Stimulated activated CD8-positive, alpha-beta memory T cell treated with anti-CD3 and anti-CD28 coated beads, Interleukin-2, amount 100 ng/mL, for 48 hours (primary cell): Measurements from ENCODE around the gene PIAS4.
A peak's percentile ranks its signal among the peaks of the same experiment; 100 is the strongest.
"Not testable (repeated sequence)": the region's sequence is repeated elsewhere in the genome, so short reads cannot be mapped to it uniquely, and the experiment has no call there.

Source experiments
- DNase-seq, 2 donors: peaks; one replicate each; pipeline ENCODE4 v3.0.0-alpha.2; 2020; ENCODE audit warnings: low read depth in 2 of 2

The PIAS4 gene

GRCh38 chr19:4007021-4007835, at the start of gene PIAS4:
Gene PIAS4 (plus strand): TSS chr19:4007736. CDS start chr19:4007761, 25 bp downstream.
- peak; percentile 86 to 97 for DNase-seq

- DNase-seq, result no peak
These were observed 48.4 kb upstream of the PIAS4 start for GRCh38 chr19:3958836-3959765.

DNA sequence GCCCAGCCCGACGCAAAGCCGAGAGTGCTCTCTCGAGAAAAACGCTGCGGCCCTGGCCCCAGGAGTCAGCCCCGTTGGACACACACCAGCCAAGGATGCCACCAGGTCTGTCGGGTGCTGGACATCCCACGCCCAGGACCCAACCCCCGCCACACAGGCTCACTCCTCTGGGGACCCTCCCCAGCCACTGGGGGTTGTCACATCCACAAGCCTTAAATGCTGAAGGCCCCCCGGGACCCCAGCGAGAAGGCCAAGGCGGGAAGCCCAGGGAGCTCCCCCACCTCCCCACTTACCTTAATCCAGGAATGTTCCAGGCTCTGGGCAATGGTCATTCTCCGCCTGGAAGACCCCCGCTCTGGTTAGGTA, 47.8 kb upstream of the PIAS4 start:
- no peak for DNase-seq

DNA sequence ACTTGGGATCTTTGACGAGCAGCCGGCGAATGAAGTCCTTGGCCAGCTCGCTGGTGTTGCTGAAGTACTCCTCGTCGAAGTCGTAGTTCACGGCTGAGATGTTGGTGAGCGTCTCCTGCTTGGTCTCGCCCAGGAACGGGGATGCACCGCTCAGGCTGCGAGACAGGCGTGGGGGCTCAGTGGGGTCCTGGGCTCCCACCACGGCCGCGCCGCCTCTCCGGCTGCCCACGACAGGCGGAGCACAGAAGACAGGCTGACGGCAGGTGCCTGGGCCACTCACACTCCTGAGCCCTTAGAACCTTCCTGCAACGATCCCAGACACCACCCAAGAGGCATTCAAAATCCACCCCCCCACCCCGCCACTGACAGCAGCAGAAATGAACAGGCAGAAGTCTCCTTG, 46.5 kb upstream of the PIAS4 start:
- no peak for DNase-seq

GRCh38 chr19:3963458-3964255, 43.9 kb upstream of the PIAS4 start:
- DNase-seq, result no peak

DNA sequence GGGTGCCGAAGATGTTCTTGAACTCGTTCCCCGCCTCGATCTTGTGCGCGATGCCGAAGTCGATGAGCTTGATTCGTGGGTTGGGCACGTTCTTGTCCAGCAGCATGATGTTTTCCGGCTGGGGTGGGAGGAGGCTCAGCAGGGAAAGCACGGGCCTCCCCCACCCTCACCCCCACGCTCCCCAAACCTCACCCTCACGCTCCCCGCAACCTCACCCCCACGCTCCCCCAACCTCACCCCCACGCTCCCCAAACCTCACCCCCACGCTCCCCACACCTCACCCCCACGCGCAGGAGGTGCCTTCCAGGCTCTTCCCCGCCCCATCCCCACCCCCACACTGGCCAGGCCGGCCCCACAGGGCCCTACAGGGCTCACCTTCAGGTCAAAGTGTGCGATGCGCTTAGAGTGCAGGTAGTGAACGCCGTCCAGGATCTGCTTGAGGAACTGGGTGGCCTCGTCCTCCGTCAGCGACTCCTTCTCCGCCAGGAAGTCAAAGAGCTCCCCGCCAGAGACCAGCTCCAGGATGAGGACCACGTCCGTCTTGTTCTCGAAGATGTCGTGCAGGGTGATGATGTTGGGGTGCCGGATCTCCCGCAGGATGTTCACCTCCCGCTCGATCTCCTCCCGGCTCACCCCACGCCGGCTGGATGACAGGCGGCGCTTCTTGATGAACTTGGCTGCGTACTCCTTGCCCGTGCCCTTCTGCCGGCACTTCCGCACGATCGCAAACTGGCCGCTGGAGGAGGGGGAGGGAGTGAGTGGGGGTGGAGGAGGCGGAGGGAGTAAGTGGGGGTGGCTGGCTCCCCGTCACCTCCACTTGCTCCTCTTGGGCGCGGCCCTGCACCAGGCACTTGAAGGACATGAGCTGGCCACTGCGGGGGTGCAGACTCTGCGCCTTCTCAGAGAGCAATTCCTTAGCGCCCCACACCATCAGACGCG, 43.0 kb upstream of the PIAS4 start:
- no peak for DNase-seq

DNA sequence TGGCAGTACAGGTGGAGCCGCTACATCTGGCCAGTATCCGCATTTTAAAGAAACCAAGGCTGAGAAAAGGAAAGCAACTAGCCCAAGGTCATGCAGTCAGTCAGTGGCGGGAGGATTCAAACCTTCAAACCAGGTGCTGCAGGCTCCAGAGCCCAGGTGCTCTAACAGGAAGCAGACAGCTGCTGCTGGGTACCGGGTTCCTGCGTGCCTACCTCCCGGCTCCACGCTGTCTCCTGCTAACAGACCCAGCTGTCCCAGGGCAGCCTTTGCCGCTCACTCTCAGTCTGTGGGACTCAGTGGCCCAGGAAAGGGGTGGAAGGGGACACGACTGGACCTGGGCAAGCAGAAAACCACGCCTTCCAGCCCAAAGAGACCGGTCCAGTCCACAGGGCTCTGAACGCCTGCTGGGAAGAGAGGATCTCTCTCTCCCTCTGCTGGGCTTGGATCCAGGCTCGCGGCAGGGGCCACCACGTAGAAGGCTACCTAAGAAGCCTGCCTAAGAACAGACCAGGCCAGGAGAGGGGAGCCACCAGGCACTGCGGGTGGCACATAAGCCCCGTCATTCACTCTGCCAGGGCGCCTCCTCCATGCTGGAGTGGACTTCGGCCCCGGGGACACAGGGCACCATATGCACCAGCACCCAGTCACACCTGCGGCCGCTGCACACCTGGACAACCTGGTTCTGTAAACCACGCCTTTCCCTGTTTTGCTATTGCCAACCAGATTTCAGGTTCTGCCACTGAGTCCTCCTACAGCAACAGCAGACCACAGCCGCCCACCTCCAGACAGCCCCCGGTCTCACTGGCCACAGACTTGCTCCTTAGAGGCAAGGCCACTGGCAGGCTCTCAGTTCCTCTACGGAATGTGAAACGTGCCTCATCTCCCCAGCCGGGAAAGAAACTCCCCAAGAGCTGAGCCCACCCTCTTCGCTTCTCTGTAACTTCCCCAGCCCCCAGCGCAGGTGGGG, 41.2 kb upstream of the PIAS4 start:
- DNase-seq, result no peak

GRCh38 chr19:3967983-3968382, 39.6 kb upstream of the PIAS4 start:
- DNase-seq, result not testable (repeated sequence)

- DNase-seq, result no peak
These were observed 38.7 kb upstream of the PIAS4 start for GRCh38 chr19:3968556-3969434.

DNA sequence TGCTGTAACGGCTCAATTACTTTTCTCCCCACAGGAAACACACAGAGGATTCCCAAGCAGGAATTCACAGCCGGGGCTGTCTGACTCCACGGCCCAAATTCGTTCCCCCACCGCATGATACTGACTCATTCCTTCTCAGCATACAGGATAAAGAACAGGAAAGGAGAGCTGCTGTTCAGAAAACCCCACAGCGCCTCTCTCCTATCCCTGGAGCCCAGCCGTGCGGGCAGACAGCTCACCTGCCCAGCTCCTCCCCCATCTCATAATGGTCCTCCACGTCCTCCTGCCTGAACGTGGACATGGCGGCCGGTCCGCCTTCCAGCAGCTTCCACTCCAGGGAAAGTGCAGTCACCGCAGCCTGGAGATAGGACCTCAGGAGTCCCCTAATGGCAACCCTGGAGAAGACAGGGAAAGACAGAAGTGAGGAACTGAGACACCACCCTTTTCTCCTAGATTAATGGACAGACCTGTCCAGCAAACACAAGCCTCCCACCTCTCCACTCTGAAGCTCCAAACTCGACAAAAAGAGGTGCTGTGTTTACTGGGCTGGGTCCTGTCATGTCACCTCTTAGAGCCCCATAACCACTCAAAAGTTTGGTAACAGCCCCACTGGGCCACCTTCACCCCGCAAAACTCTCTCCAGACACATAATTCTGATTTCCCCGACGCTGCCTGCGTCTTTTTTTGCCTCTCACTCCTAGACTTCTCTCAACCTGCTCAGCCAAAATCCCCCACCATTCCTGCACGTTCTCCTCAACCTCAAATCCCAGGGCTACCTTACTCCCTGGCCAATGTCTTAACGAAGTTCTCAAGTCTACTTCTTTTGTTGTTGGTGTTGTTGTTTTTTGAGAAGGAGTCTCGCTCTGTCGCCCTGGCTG, 37.9 kb upstream of the PIAS4 start:
- no peak for DNase-seq

DNA sequence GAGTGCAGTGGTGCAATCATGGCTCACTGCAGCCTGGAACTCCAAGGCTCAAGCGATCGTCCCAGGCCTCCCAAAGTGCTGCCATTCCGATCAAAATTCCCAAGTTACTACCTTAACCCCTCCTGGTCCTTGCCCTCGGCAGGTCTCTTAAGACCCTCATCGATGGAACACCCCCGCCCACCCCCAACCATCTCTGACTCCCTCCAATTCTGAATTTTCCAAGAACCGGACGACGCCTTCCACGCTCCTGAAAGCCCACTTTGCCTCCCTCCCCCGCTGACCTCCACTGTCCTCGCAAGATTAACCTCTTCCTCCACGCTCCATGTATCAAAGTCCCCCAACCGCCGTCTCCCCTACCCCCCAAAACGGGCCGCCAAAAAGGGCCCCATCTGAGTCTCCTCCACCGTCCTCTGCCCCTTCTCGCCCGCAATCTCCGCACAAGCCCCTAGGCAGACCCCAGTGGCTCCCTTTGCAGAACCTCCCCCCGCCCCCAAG, 37.2 kb upstream of the PIAS4 start:
- no peak for DNase-seq

DNA sequence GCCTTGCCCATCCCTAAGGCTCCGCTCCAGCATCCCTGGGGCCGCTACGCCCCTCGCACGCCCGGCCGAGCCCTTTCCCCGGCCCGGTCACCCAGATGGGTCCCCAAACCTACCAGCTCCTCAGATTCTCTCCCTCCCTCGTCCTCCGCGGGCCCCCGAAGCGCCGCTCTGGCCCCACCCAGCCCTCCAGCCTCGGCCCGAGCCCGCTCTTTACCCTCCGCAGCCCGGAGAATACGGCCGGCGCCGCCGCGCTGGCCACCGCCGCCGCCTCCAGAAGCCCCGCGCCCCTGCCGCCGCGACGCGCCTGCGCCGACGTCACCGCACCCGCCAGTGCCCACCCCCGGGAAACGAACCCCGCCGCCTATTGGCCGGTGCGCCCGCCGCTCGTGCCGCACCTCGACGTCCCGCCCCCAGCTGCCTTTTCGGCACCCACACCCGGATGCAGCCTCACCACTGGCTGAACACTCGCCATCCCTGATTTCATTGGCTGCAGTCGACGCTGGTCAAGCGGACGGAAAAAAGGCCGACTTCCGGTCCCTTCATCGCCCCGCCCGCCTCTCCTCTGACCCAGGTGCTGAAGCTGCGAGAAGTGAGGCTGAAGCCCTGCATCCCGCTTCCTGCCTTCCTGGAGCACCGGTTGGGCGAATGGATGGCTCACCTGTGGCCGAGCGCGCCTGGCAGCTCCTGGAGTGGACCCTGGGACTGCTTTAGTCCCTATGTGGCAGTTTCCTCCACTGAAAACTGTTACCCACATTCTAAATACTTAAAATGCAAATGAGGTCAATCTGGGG, 36.5 kb upstream of the PIAS4 start, which contains the start of gene DAPK3:
Gene DAPK3 (minus strand): TSS at position 292 of the 791 bp plus-strand sequence. CDS start 1,364 bp downstream, outside the sequence.
- peak; percentile 93 to 96 for DNase-seq

- no peak for DNase-seq
These were observed 32.4 kb upstream of the PIAS4 start for GRCh38 chr19:3975144-3975543.

DNA sequence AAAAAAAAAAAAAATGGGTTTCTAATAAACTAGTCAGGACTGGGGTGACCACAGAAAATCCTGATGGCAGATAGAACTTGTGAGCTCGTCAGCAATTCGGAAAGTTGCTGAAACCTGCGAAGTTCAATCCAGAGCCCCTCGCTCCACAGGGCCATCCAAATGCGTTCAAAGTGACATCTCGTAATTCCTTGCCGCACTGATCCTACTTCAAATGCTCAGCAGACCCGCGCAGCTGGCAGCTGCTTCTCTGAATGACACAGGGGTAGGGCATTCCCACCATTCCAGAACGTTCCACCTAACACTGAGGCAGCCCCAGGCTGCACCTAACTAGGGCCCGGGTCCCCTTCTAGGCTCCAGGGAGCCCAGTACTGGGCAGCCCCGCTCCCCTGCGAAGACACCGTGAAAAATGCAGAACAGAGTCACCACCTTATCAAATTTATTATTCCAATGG, 31.9 kb upstream of the PIAS4 start:
- DNase-seq, result no peak

GRCh38 chr19:3976495-3977241, 30.9 kb upstream of the PIAS4 start:
- DNase-seq, result no peak
